ENCODE measurements around the gene LRIT1. TPM values are rescaled to one million over a fixed set of nuclear protein-coding genes. Genes with fewer than 3 reads are reported as not detected.

Gene LRIT1
- polyA plus RNA-seq, 1 of the 3 experiments (the other 2 are of a cell fraction): not detected

DNA sequence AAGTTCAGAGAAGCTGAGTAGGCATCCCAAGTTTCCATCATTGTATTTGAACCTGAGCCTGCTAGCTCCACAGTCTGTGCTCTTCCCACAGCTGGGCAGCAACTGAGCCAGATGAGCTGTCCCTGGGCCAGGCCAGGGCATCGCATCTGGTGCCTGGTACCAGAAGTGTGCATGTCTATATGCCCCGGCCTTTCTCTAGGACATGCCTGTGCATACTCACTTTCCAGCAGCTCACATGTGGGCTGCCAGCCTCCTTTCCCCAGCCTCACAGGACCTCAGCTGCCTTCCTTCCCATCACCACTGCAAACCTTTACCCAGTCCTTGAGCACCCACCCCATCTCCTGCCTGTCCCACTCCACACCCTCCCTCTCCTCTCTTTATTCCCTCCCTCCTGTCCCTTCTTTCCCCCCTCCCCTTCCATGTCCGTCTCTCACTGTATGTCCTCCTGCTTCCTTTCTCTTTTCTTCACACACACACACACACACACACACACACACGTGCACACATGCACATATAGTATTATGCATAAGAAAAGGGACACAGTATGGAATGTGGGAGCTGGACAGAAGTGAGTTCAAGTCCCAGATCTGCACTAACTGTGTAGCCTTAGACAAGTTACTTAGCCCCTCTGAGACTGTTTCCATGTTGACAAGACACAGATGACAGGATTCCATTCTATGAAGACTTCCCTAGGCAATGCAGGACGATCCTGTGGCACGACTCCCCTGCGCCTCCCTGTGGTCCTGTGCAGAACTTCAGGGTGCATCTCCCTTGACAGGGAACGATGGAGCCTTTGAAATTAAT lies 36.1 kb downstream of the LRIT1 start (continued):
- TF ChIP-seq EP300 (IDR thresholded peaks at IDR 0.05; ENCODE audit: borderline replicate concordance in 1 of 2, low read depth in 1 of 2, low read length in 1 of 2) (no peak), MEF2A (IDR thresholded peaks at IDR 0.05; ENCODE audit: borderline replicate concordance, low read depth) (no peak), ZBTB33 (IDR thresholded peaks at IDR 0.05; ENCODE audit: borderline replicate concordance, low read depth) (no peak), RAD21 (IDR thresholded peaks at IDR 0.05; ENCODE audit: low read length) (peak; percentile 83), MXI1 (IDR thresholded peaks at IDR 0.05; ENCODE audit: low read depth, low read length) (no peak), CHD2 (IDR thresholded peaks at IDR 0.05; ENCODE audit: low read length, partially characterized antibody) (peak; percentile 22)

DNA sequence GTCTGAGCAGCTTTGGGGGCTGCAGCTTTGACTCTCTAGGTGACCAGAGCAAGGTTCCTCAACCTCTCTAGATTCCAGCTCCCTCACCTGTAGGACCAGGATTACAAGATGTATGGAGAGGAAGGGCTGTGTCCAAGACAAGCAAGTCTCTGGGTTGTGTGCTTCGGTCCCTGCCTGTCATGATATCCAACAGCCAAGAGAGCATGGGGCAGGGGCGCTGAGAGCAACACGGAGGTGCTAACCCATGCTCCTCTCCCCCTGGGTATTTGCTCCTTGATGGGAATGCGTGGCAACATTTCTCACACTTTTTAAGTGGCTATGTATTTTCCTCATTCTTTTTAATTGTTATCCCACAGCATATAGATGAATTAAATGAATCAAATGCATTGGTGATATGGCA lies 36.7 kb downstream of the LRIT1 start:
- TF ChIP-seq GATA2 (CRISPR knock-in tag; IDR thresholded peaks at IDR 0.05): no peak
- TF ChIP-seq FOSL2 (IDR thresholded peaks at IDR 0.05; ENCODE audit: borderline replicate concordance, low read depth): no peak
- no peak for TF ChIP-seq RFX5 (IDR thresholded peaks at IDR 0.05; ENCODE audit: low read length)
- no peak for TF ChIP-seq TAF1 (IDR thresholded peaks at IDR 0.05; ENCODE audit: borderline replicate concordance, low read depth, low read length)
- Histone ChIP-seq H3K4me3 (ENCODE audit: low read depth in 2 of 2, low read length in 1 of 2) (no peak overlapping the region), H3K4me2 (no peak overlapping the region), H2AFZ (ENCODE audit: low read depth) (no peak overlapping the region), H3K36me3 (replicated peaks in 1 of 2; ENCODE audit: control insufficient read depth in 1 of 2, insufficient read depth in 2 of 2, low read length in 1 of 2) (no peaks in the 10 kb centered on the region), H3K27me3 (ENCODE audit: insufficient read depth) (no peaks in the 10 kb centered on the region), H3K9me3 (no peaks in the 10 kb centered on the region), H4K20me1 (ENCODE audit: insufficient read depth) (no peaks in the 10 kb centered on the region), H3K79me2 (ENCODE audit: insufficient read depth) (no peaks in the 10 kb centered on the region), H3K4me1 (ENCODE audit: control insufficient read depth in 1 of 2, insufficient read depth in 2 of 2, low read depth in 1 of 2, low read length in 1 of 2) (no peaks in the 10 kb centered on the region), H3K9me2 (no peaks in the 10 kb centered on the region), H3K9ac (no peak overlapping the region), H3K27ac (ENCODE audit: low read depth in 2 of 2, low read length in 1 of 2) (no peak overlapping the region), H3F3A (replicated peaks; ENCODE audit: insufficient read depth) (no peaks in the 10 kb centered on the region)
- POLR2A ChIA-PET: no interaction called here
- 33% methylated on average over 4 of the region's 4 CpGs for WGBS (ENCODE audit: low lambda C conversion rate)
- CTCF ChIA-PET: interaction anchor here (0.9 to 5.6 kb wide), 15 partner anchors 10 to 333 kb away, joined by 3 to 72 read pairs (median 4); partner anchors contain the start of gene CDHR1
- no peak for DNase-seq

DNA sequence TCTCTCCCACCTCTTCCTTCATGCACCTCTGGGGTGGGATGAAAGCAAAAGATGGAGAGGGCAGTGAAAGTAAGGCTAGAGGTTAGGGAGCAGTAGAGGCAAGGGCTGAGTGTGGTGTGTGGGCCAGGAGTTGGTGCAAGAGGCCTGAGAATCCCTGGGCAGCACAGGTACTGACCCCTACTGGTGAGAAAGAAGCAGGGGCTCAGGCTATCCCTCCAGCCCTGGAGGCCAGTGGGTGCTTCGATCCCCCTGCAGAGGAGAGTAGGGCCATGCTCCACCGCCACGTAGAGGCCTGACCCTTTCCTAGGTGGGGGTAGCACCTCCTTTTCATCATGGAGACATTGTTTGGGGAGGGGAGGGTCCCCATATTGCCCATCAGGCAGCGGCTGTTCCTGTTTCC lies 37.2 kb downstream of the LRIT1 start:
- no peak overlapping the region for H3K9ac ChIP-seq
- TF ChIP-seq IRF3 (IDR thresholded peaks at IDR 0.05; ENCODE audit: low read depth, low read length) (no peak), RAD21 (IDR thresholded peaks at IDR 0.05; ENCODE audit: low read length) (peak; percentile 14; the same call in 1 of the 2 replicates), FOXJ3 (CRISPR knock-in tag; IDR thresholded peaks at IDR 0.05) (no peak), NRF1 (IDR thresholded peaks at IDR 0.05; ENCODE audit: low read depth, low read length) (no peak), FOSL2 (IDR thresholded peaks at IDR 0.05; ENCODE audit: borderline replicate concordance, low read depth) (no peak), RFX5 (IDR thresholded peaks at IDR 0.05; ENCODE audit: low read length) (no peak), EP300 (IDR thresholded peaks at IDR 0.05; ENCODE audit: borderline replicate concordance in 1 of 2, low read depth in 1 of 2, low read length in 1 of 2) (no peak)
- TF ChIP-seq, protein P1, sequence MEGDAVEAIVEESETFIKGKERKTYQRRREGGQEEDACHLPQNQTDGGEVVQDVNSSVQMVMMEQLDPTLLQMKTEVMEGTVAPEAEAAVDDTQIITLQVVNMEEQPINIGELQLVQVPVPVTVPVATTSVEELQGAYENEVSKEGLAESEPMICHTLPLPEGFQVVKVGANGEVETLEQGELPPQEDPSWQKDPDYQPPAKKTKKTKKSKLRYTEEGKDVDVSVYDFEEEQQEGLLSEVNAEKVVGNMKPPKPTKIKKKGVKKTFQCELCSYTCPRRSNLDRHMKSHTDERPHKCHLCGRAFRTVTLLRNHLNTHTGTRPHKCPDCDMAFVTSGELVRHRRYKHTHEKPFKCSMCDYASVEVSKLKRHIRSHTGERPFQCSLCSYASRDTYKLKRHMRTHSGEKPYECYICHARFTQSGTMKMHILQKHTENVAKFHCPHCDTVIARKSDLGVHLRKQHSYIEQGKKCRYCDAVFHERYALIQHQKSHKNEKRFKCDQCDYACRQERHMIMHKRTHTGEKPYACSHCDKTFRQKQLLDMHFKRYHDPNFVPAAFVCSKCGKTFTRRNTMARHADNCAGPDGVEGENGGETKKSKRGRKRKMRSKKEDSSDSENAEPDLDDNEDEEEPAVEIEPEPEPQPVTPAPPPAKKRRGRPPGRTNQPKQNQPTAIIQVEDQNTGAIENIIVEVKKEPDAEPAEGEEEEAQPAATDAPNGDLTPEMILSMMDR (IDR thresholded peaks at IDR 0.05): peak; percentile 36
- ChIA-PET CTCF (interaction anchor here (1.5 to 5.6 kb wide), 3 partner anchors 10 to 63 kb away, joined by 5 to 72 read pairs (median 34); partner anchors contain the start of gene CDHR1), POLR2A (no interaction called here)
- H3K27ac ChIP-seq (ENCODE audit: low read depth in 2 of 2, low read length in 1 of 2): no peak overlapping the region
- no peaks in the 10 kb centered on the region for H3F3A ChIP-seq (replicated peaks; ENCODE audit: insufficient read depth)
- no peak overlapping the region for H2AFZ ChIP-seq (ENCODE audit: low read depth)
- WGBS (ENCODE audit: low lambda C conversion rate): no CpG with 5 or more reads among the region's 4 CpGs
- DNase-seq: peak; percentile 49
- H3K36me3 ChIP-seq (replicated peaks in 1 of 2; ENCODE audit: control insufficient read depth in 1 of 2, insufficient read depth in 2 of 2, low read length in 1 of 2): no peaks in the 10 kb centered on the region
- no peak overlapping the region for H3K4me3 ChIP-seq (ENCODE audit: low read depth in 2 of 2, low read length in 1 of 2)
- no peaks in the 10 kb centered on the region for H4K20me1 ChIP-seq (ENCODE audit: insufficient read depth)
- H3K9me3 ChIP-seq: no peaks in the 10 kb centered on the region
- H3K4me1 ChIP-seq (ENCODE audit: control insufficient read depth in 1 of 2, insufficient read depth in 2 of 2, low read depth in 1 of 2, low read length in 1 of 2): no peaks in the 10 kb centered on the region
- no peaks in the 10 kb centered on the region for H3K9me2 ChIP-seq
- H3K4me2 ChIP-seq: no peak overlapping the region
- H3K27me3 ChIP-seq (ENCODE audit: insufficient read depth): no peaks in the 10 kb centered on the region
- no peaks in the 10 kb centered on the region for H3K79me2 ChIP-seq (ENCODE audit: insufficient read depth)
